GM12892 (cell line): ENCODE measurements around the gene GJD2.

Source experiments
- POLR2A ChIP-seq: IDR thresholded peaks from 2 replicates; pipeline ENCODE4 v1.6.1; 2011; ENCODE audit warnings: low read depth, low read length, control low read depth
- POLR2AphosphoS5 ChIP-seq: IDR thresholded peaks from 2 replicates; pipeline ENCODE4 v1.6.1; 2011; ENCODE audit warnings: low read depth, low read length, control low read depth

- TF ChIP-seq POLR2A (no peak), POLR2AphosphoS5 (no peak)
These were observed 1.4 kb downstream of the GJD2 start for GRCh38 chr15:34753236-34753894.
